Measurements from ENCODE around the gene GALNT5. TPM values are rescaled to one million over a fixed set of nuclear protein-coding genes. Genes with fewer than 3 reads are reported as not detected.
A peak's percentile ranks its signal among the peaks of the same experiment; 100 is the strongest.
"Not testable (repeated sequence)": the region's sequence is repeated elsewhere in the genome, so short reads cannot be mapped to it uniquely, and the experiment has no call there.

The GALNT5 gene
- total RNA-seq, 1 donor from 2014 or later: 0.15 TPM

DNA sequence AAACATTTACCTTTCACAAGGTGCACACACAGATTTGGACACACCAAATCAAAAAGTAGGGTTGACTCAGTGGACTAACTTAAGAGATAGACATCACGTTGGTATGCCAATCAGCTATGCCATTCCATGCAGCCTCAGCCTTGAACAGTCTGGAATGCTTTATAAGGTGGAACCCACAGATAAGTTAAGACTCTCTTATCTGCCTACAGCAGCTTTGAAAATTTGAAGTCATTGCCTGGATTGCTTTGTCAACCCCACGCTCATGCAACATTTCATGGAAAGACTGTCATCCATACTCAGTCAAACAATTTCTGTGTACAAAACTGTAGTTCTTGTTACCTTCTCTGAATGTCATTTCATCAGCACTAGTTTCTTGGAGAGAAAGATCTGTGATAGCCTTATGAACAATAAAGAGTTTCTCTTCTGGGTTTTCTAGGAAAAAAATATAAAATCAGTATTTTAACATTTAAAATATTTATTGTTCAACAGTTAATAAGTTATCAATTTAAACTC is 66.9 kb downstream of the GALNT5 start:
- DNase-seq (ENCODE audit: low spot score) (no peak), ATAC-seq (no peak)

DNA sequence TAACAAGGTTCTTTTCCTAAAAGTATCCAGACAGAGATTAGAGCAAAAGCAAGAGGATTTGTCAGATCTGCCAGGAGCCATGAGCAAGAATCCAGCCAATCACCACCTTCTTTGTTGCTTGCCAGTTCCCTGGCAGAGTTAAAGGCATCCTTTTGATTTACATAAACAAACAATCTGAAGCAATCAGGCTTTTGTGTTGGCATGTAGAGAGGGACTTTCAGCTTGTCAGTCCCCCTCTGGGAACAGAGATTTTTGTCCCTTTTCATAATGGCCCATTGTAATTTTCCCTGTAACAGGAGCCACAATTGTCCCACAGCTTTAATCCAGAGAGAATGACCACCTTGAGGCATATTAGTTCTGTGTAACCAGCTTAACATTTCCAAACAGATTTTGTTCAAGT is 68.3 kb downstream of the GALNT5 start, which contains the start of gene ERMN:
TSS of gene ERMN (minus strand) at position 39 of the 400 bp plus-strand sequence. CDS start 182 bp downstream, outside the sequence.
- no peak for DNase-seq (ENCODE audit: low spot score)
- no peak for ATAC-seq

- ATAC-seq: no peak
- no peak for DNase-seq (ENCODE audit: low spot score)
These were observed 69.2 kb downstream of the GALNT5 start for GRCh38 chr2:157326698-157327097.

- no peak for DNase-seq (ENCODE audit: low spot score)
- no peak for ATAC-seq
These were observed 69.7 kb downstream of the GALNT5 start for GRCh38 chr2:157327200-157327599.

DNA sequence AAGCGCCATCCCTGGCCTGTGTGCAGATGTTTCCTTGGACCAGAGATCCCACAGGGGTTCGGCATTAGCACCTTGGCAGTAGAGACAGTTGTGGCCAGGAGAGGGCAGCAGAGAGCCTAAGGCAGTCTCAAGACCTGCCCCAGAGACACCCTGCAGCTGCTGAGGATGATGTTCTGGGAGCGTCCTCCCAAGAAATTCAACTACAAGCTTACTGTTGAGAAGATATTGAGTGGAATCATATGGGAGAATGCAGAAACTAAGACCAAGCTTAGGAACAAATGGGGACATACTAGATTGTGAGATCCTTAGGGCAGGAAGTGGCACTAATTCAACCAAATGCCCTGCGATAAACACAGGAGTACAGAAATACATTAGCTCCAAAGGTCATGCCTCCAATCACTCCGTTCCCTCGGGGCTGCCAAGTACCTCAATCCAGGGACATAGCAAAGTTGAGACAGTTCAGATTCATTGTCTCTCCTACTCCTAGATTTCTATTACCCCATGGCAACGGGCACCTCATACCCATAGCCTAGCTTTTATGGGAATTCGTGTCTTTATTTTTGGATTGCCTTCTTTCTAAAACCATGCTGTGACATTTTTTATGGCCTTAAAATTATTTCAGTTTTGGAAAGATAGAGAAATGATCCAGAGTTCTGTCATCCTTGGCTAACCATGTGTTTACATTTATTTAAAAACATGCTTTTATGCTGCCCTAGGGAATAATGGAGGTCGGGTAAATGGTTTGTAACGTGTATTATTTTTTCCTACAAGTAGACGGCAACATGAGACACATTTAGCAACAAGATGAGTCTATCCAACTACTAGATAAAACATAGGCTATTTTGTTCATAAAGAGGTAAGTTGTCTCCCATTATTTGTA is 70.4 kb downstream of the GALNT5 start:
- peak; percentile 98 for ATAC-seq
- peak; percentile 74 for DNase-seq (ENCODE audit: low spot score)

DNA sequence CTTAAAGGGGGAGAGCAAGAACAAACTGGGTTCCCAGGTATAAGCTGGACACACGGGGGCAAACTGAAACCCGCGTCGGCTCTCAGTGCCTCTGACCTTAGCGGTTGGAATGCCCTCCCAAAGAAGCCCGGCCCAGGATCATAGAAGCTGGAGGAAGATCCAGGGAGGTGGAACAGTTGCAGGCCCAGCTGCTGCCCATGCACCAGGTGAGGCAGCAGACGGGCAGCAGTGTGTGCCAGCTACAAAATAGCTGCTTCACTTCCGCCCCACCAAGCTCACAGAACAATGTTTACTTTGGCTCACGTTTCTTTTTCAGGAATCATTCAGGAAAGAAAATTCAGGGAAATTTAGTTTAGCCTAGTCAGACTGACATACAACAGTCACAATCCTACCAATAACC is 72.0 kb downstream of the GALNT5 start:
- ATAC-seq (peak; percentile 79), DNase-seq (ENCODE audit: low spot score) (peak; percentile 49)

DNA sequence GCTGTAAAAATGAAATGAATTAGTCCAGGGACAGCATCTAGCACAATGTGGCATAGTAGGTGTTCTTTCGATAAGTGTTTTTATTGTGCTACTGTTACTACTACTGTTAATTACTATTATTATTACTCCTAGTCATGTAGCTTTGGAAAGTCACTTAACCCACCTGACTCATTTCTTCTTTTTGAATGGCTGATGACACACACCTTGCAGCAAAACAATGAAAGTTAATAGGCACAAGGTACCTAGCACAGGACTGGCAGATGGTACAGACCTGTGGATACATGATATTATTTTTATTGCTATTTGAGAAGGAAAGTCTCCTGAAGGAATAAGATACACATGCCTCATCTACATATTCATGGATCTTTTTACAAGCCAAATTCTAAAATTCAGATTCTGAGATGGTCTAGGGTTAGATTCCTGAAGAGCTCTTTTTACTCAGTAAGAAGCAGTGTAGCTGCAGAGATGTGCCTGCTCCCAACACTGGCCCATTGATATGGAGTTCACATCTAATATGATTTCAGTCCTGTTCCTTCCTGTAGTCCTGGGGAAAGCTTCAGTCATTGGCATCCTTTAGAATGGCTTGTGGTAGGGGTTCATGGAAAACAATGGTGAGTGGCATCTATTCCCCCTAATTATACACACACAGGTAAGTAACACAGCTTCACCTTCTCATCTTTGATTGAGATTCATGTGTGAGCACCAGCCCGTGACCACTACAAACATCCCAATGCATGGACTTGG is 76.0 kb downstream of the GALNT5 start:
- ATAC-seq (no peak), DNase-seq (ENCODE audit: low spot score) (no peak)

- no peak for ATAC-seq
- DNase-seq (ENCODE audit: low spot score): no peak
These were observed 76.8 kb downstream of the GALNT5 start for GRCh38 chr2:157334335-157334734.

DNA sequence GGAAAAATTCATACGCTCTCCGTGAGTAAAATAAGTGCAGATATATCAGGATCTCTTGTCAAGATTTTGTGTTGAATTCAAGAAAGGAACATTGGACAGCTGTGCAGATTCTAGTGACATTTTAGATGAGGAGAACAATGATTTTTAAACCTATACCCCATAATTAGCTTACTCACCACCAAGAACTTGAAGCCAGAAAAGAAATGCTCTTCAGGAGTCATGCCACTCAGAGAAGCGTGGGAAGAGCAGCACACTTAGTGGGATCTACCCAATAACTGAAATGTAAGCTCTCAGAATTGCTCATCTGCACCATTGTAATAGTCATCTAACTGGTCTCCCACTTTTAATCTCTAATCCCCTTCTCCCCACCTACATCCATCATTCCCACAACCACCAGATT is 77.3 kb downstream of the GALNT5 start:
- DNase-seq (ENCODE audit: low spot score) (no peak), ATAC-seq (no peak)

GRCh38 chr2:157336137-157337010 is 78.9 kb downstream of the GALNT5 start:
- peak; percentile 86 for ATAC-seq

GRCh38 chr2:157337978-157338377 is 80.5 kb downstream of the GALNT5 start:
- ATAC-seq (no peak), DNase-seq (ENCODE audit: low spot score) (no peak)

More at GRCh38 chr2:157336137-157337010, 78.9 kb downstream of the GALNT5 start:
- DNase-seq (ENCODE audit: low spot score): no peak

DNA sequence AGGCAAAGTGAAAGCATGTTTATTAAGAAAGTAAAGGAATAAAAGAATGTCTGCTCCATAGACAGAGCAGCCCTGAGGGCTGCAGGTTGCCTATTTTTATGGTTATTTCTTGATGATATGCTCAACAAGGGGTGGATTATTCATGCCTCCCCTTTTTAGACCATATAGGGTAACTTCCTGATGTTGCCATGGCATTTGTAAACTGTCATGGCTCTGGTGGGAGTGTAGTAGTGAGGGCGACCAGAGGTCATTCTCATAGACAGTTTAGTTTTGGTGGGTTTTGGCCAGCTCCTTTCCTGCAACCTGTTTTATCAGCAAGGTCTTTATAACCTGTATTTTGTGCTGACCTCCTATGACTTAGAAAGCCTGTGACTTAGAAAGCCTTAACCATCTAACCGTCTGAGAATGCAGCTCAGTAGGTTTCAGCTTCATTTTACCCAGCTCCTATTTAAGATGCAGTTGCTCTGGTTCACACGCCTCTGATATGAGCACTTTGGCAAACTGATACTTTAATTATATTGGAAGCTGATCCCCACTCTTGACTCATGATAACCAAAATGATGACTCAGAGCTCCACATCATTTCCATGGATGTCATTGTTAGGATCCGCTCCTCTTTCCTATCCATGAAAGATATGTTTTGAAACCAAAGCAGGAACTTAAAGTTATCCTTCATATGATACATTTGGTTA is 82.6 kb downstream of the GALNT5 start:
- ATAC-seq (no peak), DNase-seq (ENCODE audit: low spot score) (no peak)

DNA sequence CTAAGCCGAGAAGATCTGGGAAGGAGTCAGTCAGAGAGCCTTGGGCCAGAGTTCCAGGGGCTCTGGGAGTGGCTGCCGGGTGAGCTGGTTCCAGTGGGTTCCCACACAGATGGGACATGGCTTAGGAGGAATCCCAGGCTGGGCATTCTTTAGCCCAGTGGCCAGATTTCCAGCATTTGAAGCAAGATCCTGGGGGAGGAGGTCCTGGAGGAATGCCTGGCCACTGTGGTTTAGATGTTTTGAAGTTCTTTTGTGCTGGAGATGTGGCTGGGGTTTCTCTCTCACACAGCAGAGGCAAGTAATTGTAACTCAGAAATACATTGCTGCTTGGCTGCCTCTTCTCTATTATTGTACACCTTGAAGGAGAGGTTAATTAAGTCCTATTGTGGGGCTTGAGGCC is 83.9 kb downstream of the GALNT5 start:
- not testable (repeated sequence) for DNase-seq (ENCODE audit: low spot score); ATAC-seq

DNA sequence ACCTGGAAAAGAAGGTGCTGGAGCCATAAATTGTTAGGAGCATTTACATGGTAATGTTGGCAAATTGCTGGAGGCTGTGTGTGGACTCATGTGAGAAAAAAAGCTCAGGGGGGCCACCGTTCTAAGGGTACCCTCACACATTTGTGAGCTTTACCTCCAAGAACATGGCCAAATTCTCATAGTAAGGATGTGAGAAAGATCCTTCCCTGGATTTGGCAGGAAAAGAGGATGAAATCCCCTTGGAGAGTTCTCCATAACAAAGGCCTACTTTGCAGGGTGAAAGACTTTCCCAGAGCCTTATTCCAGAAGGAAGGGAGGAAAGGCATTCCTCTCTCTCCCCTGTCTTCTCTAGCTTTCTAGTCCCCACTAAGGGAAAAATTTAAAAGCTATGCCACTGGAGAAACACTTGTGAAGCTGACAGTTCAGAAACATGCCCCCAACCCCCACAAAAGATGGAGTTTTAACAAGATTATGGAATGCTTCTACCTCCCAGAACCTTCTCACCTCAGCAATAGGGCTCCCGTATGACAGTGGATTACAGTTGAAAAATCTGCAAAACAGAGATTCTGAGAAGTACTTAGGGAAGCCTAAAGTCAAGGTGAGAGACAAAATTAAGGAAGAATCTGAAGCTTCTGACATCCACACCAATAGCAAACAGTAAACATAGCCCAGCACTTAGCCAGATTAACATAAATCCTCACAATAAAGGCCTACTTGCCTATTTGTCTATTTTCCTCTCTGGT is 88.3 kb downstream of the GALNT5 start:
- ATAC-seq (no peak), DNase-seq (ENCODE audit: low spot score) (no peak)

GRCh38 chr2:157348291-157348921 is 90.9 kb downstream of the GALNT5 start:
- no peak for ATAC-seq
- no peak for DNase-seq (ENCODE audit: low spot score)

DNA sequence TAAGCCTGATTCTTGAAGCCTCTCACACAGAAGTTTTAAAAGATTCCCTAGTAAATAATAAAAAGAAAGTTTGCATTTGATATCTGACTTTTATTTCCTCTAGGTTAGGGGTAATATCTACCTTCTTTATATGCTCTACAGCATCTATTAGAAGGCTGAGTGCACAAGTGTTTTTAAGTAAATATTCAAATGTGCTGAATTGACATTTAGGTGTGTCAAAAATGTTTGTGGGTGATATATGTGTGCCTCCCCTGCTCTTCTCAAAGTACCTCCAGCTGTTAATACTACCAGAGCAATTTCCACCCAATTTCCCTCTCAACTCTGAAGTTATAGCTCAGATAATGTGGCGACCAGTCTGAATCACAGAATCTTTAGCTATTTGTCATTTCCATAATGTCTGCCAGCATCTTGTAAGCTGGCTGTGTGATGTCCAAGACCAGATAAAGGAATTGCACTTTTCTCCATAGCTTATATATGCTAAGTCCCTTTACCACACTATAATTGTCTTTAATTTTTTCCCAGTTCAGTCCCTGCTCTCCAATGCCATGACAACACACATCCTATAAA is 92.5 kb downstream of the GALNT5 start:
- DNase-seq (ENCODE audit: low spot score) (no peak), ATAC-seq (no peak)

DNA sequence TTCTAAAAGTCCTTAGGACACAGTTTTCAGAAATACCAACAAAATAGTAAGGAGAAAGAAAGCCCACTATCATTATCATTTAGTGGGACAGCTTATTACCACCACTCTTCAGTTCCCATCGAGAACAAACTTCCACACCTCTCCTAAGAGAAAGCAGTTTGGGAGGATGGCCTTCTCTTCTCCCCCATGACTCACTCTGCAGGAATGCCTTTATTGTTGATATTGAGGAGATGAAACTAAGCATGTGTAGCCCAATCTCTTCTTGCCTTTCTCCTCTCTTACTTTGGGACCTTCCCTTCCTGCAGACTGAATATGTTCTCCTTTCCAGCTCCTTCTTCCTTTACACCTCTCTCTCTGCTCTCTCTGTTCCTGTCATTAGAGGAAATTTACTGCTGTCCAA is 98.1 kb downstream of the GALNT5 start:
- no peak for ATAC-seq
- DNase-seq (ENCODE audit: low spot score): no peak

GRCh38 chr2:157359628-157360027 is 102.1 kb downstream of the GALNT5 start:
- ATAC-seq (no peak), DNase-seq (ENCODE audit: low spot score) (no peak)

- DNase-seq (ENCODE audit: low spot score): no peak
- no peak for ATAC-seq
These were observed 104.0 kb downstream of the GALNT5 start for GRCh38 chr2:157361526-157361925.
